ENCODE data around the gene CES4A.
"Not testable (repeated sequence)": the region's sequence is repeated elsewhere in the genome, so short reads cannot be mapped to it uniquely, and the experiment has no call there.

Gene CES4A

DNA sequence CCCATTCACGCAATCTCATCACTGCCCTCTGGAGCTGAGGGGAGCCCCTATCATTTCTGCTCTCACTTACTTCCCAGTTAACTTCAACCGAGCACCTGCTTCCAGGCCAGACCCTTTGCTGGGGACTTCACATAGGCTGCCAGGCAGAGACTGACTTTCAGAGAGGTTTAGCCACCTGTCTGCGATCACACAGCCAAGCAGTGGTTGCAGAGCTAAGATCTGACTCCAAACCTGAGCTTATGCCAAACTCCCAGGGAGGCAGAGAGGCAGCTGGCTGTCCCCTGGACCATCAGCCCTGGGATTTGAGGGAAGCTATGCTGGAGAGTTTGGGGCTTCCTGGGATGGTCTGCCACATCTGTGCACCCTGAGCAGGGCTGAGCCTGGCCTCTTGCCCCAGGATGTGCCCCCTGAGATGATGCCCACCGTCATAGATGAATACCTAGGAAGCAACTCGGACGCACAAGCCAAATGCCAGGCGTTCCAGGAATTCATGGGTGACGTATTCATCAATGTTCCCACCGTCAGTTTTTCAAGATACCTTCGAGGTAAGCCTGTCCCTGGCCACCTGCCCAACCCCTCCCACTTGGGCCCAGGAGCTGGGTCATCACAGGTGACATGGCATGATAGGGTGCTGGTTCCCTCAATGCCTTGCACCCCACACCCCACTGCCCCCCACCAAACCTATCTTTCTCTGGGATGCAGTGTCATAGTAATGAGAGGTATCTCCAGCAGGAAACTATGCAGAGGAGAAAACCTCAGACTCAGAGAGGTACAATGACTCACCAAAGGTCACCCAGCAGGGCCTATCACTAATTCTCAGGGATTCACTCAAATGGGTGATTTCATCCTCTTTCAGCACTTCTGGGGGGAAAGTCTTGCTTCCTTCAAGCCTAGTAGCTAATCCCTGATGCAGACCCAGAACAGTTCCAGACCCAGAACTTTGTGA is 17.3 kb upstream of the CES4A start:
- H3K27me3 ChIP-seq (ENCODE audit: insufficient read depth, insufficient read length), result no peaks in the 10 kb centered on the region
- H3K9ac ChIP-seq (ENCODE audit: insufficient read length, low read depth), result no peak overlapping the region
- H3K9me3 ChIP-seq (ENCODE audit: insufficient read depth, low read length), result peaks cover 9% of the 10 kb centered on the region; the same call in 1 of the 2 replicates
- H3K36me3 ChIP-seq (ENCODE audit: insufficient read depth, insufficient read length, low read length), result no peaks in the 10 kb centered on the region
- TF ChIP-seq YY1 (IDR thresholded peaks at IDR 0.05; ENCODE audit: insufficient read depth, insufficient read length) (no peak), ZNF274 (IDR thresholded peaks at IDR 0.05; ENCODE audit: low read depth, low read length) (no peak), SUZ12 (IDR thresholded peaks at IDR 0.05; ENCODE audit: extremely low read depth, insufficient read depth, insufficient read length) (no peak)
- H3K4me3 ChIP-seq (ENCODE audit: insufficient read length, low read depth), result no peak overlapping the region
- DNase-seq (ENCODE audit: low read depth, low spot score), result no peak
- peaks cover 10% of the 10 kb centered on the region for H3K4me1 ChIP-seq (ENCODE audit: insufficient read depth, insufficient read length)

DNA sequence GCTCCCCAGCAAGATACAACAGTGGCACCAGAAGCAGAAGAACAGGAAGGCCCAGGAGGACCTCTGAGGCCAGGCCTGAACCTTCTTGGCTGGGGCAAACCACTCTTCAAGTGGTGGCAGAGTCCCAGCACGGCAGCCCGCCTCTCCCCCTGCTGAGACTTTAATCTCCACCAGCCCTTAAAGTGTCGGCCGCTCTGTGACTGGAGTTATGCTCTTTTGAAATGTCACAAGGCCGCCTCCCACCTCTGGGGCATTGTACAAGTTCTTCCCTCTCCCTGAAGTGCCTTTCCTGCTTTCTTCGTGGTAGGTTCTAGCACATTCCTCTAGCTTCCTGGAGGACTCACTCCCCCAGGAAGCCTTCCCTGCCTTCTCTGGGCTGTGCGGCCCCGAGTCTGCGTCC is 15.4 kb upstream of the CES4A start:
- Histone ChIP-seq H3K9ac (ENCODE audit: insufficient read length, low read depth) (no peak overlapping the region), H3K4me1 (ENCODE audit: insufficient read depth, insufficient read length) (peaks cover 16% of the 10 kb centered on the region), H3K27me3 (ENCODE audit: insufficient read depth, insufficient read length) (no peaks in the 10 kb centered on the region), H3K36me3 (ENCODE audit: insufficient read depth, insufficient read length, low read length) (no peaks in the 10 kb centered on the region), H3K9me3 (ENCODE audit: insufficient read depth, low read length) (peaks cover 9% of the 10 kb centered on the region; the same call in 1 of the 2 replicates), H3K4me3 (ENCODE audit: insufficient read length, low read depth) (no peak overlapping the region)
- TF ChIP-seq SUZ12 (IDR thresholded peaks at IDR 0.05; ENCODE audit: extremely low read depth, insufficient read depth, insufficient read length), result no peak
- DNase-seq (ENCODE audit: low read depth, low spot score), result no peak

DNA sequence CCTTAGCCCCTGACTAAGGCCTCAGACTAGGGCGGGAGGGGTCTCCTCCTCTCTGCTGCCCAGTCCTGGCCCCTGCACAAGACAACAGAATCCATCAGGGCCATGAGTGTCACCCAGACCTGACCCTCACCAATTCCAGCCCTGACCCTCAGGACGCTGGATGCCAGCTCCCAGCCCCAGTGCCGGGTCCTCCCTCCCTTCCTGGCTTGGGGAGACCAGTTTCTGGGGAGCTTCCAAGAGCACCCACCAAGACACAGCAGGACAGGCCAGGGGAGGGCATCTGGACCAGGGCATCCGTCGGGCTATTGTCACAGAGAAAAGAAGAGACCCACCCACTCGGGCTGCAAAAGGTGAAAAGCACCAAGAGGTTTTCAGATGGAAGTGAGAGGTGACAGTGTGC is 14.7 kb upstream of the CES4A start:
- H3K36me3 ChIP-seq (ENCODE audit: insufficient read depth, insufficient read length, low read length), result no peaks in the 10 kb centered on the region
- no peak for DNase-seq (ENCODE audit: low read depth, low spot score)
- H3K9ac ChIP-seq (ENCODE audit: insufficient read length, low read depth), result no peak overlapping the region
- H3K4me1 ChIP-seq (ENCODE audit: insufficient read depth, insufficient read length), result peaks cover 16% of the 10 kb centered on the region
- TF ChIP-seq YY1 (IDR thresholded peaks at IDR 0.05; ENCODE audit: insufficient read depth, insufficient read length) (no peak), SUZ12 (IDR thresholded peaks at IDR 0.05; ENCODE audit: extremely low read depth, insufficient read depth, insufficient read length) (no peak), ZNF274 (IDR thresholded peaks at IDR 0.05; ENCODE audit: low read depth, low read length) (no peak)
- no peaks in the 10 kb centered on the region for H3K27me3 ChIP-seq (ENCODE audit: insufficient read depth, insufficient read length)
- no peak overlapping the region for H3K4me3 ChIP-seq (ENCODE audit: insufficient read length, low read depth)
- H3K9me3 ChIP-seq (ENCODE audit: insufficient read depth, low read length), result peaks cover 9% of the 10 kb centered on the region; the same call in 1 of the 2 replicates

DNA sequence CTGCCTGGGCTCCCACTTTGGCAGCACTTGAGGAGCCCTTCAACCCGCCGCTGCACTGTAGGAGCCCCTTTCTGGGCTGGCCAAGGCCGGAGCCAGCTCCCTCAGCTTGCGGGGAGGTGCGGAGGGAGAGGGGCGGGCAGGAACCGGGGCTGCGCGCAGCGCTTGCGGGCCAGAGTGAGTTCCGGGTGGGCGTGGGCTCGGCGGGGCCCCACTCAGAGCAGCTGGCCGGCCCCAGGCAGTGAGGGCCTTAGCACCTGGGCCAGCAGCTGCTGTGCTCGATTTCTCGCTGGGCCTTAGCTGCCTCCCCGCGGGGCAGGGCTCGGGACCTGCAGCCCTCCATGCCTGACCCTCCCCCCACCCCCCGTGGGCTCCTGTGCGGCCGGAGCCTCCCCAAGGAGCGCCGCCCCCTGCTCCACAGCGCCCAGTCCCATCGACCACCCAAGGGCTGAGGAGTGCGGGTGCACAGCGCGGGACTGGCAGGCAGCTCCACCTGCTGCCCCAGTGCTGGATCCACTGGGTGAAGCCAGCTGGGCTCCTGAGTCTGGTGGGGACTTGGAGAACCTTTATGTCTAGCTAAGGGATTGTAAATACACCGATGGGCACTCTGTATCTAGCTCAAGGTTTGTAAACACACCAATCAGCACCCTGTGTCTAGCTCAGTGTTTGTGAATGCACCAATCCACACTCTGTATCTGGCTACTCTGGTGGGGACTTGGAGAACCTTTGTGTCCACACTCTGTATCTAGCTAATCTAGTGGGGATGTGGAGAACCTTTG is 14.0 kb upstream of the CES4A start:
- H3K4me1 ChIP-seq (ENCODE audit: insufficient read depth, insufficient read length), result peaks cover 16% of the 10 kb centered on the region
- H3K27me3 ChIP-seq (ENCODE audit: insufficient read depth, insufficient read length); H3K9me3 ChIP-seq (ENCODE audit: insufficient read depth, low read length); H3K36me3 ChIP-seq (ENCODE audit: insufficient read depth, insufficient read length, low read length); DNase-seq (ENCODE audit: low read depth, low spot score); H3K9ac ChIP-seq (ENCODE audit: insufficient read length, low read depth); H3K4me3 ChIP-seq (ENCODE audit: insufficient read length, low read depth): not testable (repeated sequence)

DNA sequence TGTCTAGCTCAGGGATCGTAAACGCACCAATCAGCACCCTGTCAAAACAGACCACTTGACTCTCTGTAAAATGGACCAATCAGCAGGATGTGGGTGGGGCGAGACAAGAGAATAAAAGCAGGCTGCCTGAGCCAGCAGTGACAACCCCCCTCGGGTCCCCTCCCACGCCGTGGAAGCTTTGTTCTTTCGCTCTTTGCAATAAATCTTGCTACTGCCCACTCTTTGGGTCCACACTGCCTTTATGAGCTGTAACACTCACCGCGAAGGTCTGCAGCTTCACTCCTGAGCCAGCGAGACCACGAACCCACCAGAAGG is 13.5 kb upstream of the CES4A start:
- H3K4me1 ChIP-seq (ENCODE audit: insufficient read depth, insufficient read length), result peaks cover 16% of the 10 kb centered on the region
- H3K36me3 ChIP-seq (ENCODE audit: insufficient read depth, insufficient read length, low read length); H3K4me3 ChIP-seq (ENCODE audit: insufficient read length, low read depth); H3K9me3 ChIP-seq (ENCODE audit: insufficient read depth, low read length); H3K9ac ChIP-seq (ENCODE audit: insufficient read length, low read depth); H3K27me3 ChIP-seq (ENCODE audit: insufficient read depth, insufficient read length); DNase-seq (ENCODE audit: low read depth, low spot score): not testable (repeated sequence)

DNA sequence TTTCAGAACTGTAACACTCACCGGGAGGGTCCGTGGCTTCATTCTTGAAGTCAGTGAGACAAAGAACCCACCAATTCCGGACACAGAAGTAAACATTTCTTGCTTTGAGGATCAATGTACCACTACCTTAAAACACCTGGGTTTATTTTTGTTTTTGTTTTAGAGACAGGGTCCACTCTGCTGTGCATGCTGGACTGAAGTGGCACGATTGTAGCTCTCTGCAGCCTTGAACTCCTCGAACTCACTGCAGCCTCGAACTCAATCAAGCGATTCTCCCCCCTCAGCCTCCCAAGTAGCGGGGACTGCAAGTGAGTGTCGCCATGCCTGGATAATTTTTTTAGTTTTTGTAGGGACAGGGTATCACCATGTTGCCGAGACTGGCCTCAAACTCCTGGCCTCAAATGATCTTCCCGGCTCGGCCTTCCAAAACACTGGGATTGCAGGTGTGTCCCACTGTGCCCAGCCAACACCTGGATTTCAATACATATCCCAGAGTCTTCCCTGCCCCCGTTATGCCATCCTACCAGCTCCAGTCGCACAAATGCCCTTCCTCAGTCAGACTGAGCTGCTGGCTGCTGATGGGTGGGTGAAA is 13.0 kb upstream of the CES4A start:
- Histone ChIP-seq H3K36me3 (ENCODE audit: insufficient read depth, insufficient read length, low read length) (no peaks in the 10 kb centered on the region), H3K4me3 (ENCODE audit: insufficient read length, low read depth) (no peak overlapping the region), H3K4me1 (ENCODE audit: insufficient read depth, insufficient read length) (peaks cover 16% of the 10 kb centered on the region), H3K27me3 (ENCODE audit: insufficient read depth, insufficient read length) (no peaks in the 10 kb centered on the region), H3K9ac (ENCODE audit: insufficient read length, low read depth) (no peak overlapping the region), H3K9me3 (ENCODE audit: insufficient read depth, low read length) (peaks cover 9% of the 10 kb centered on the region; the same call in 1 of the 2 replicates)
- no peak for TF ChIP-seq ZNF274 (IDR thresholded peaks at IDR 0.05; ENCODE audit: low read depth, low read length)
- no peak for TF ChIP-seq YY1 (IDR thresholded peaks at IDR 0.05; ENCODE audit: insufficient read depth, insufficient read length)
- no peak for TF ChIP-seq SUZ12 (IDR thresholded peaks at IDR 0.05; ENCODE audit: extremely low read depth, insufficient read depth, insufficient read length)
- no peak for DNase-seq (ENCODE audit: low read depth, low spot score)

DNA sequence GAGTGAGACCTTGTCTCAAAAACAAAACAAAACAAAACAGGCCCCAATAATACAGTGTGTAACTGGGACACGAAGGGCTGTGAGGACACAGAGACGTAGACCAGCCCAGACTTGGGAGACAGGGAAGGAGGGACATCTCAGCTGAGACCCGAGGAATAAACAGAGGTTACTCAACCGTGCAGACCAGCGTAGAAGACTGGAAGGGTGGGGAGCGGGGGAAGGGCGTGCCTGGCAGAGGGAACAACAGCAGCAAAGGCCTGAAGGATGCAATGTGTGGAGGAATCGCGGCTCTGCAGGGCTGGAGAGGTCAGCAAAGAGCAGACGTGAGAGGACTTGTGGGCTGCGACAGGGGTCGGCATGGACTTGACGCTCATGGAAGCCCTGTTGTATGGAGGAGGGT is 11.6 kb upstream of the CES4A start:
- Histone ChIP-seq H3K9me3 (ENCODE audit: insufficient read depth, low read length) (peaks cover 9% of the 10 kb centered on the region; the same call in 1 of the 2 replicates), H3K9ac (ENCODE audit: insufficient read length, low read depth) (no peak overlapping the region), H3K4me1 (ENCODE audit: insufficient read depth, insufficient read length) (peaks cover 16% of the 10 kb centered on the region), H3K4me3 (ENCODE audit: insufficient read length, low read depth) (no peak overlapping the region), H3K36me3 (ENCODE audit: insufficient read depth, insufficient read length, low read length) (no peaks in the 10 kb centered on the region), H3K27me3 (ENCODE audit: insufficient read depth, insufficient read length) (no peaks in the 10 kb centered on the region)
- no peak for DNase-seq (ENCODE audit: low read depth, low spot score)
- TF ChIP-seq ZNF274 (IDR thresholded peaks at IDR 0.05; ENCODE audit: low read depth, low read length) (no peak), SUZ12 (IDR thresholded peaks at IDR 0.05; ENCODE audit: extremely low read depth, insufficient read depth, insufficient read length) (no peak), YY1 (IDR thresholded peaks at IDR 0.05; ENCODE audit: insufficient read depth, insufficient read length) (no peak)
